Measurements from ENCODE around the gene FICD. TPM values are rescaled to one million over a fixed set of nuclear protein-coding genes. Genes with fewer than 3 reads are reported as not detected.
A peak's percentile ranks its signal among the peaks of the same experiment; 100 is the strongest.

Gene FICD
- polyA plus RNA-seq, 3 donors = 1.00 to 1.9 (median 1.6) TPM

DNA sequence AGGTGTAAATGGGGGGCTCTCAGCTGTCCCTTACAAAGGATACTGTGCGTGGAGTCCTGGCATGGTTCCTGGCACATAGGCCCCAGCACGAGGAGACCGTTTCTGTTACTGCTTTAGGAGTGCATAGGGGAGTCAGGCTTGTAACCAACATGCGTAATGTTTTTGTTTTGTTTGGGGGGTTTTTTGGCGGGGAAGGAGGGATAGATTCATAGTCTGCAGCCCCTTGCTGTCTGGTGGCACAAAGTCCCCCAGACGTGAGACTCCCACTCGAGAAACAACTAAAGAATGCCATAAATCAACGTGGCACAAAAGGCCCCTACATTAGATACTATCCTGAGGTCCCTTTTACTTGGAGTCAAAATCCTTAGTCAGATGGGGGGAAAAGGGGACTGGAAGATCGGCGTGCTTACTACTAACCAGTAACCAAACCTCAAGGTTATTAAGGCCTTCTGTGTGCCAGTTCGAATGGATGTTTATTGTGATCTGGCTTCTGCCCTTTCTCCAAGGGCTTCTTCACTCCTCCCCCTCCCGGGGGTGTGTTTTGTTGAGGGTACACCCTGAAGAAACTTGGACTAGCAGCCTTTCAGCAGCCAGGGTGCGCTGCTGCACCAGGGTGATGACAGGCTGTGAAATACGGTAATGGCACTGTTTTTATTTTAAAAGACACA lies 48.2 kb downstream of the FICD start:
- peaks cover 55 to 72% of the 10 kb centered on the region in 2 donors for H3K4me1 ChIP-seq (ENCODE audit: control insufficient read depth in 1 of 2, insufficient read depth in 2 of 2, low read length in 2 of 2)
- peak; percentile 74 to 80 (median 79) for DNase-seq
- H3K4me3 Mint-ChIP-seq = peak overlapping the region; percentile 100
- peak overlapping the region; percentile 98 for H3K4me2 ChIP-seq (replicated peaks; ENCODE audit: extremely low read depth, low read length, poor library complexity, severe bottlenecking)
- no peaks in the 10 kb centered on the region for H3K9me3 ChIP-seq (replicated peaks in 1 of 2; ENCODE audit: control insufficient read depth in 1 of 2, insufficient read depth in 1 of 2, low read length in 2 of 2)
- peak overlapping the region; percentile 92 to 100 (median 99) for H3K27ac Mint-ChIP-seq
- peak overlapping the region; percentile 79 for H2AFZ ChIP-seq (ENCODE audit: insufficient read depth, low read depth, low read length, poor library complexity, severe bottlenecking)
- WGBS (ENCODE audit: insufficient coverage) = 0% methylated on average over 3 of the region's 14 CpGs
- no peaks in the 10 kb centered on the region for H3K27me3 ChIP-seq (ENCODE audit: control insufficient read depth in 2 of 2, insufficient read depth in 2 of 2, low read length in 2 of 2)
- H3K4me1 Mint-ChIP-seq = peaks cover 53% of the 10 kb centered on the region
- H4K20me1 ChIP-seq (ENCODE audit: insufficient read depth, low read length) = peaks cover 3% of the 10 kb centered on the region
- peaks cover 0 to 2% (median 0%) of the 10 kb centered on the region in 3 donors for H3K27me3 Mint-ChIP-seq (ENCODE audit: low read depth in 3 of 3)
- peaks cover 46% of the 10 kb centered on the region for H3K79me2 ChIP-seq (ENCODE audit: insufficient read depth, low read length)
- peak overlapping the region; percentile 51 to 97 (median 90) for H3K4me3 ChIP-seq (replicated peaks in 1 of 3; ENCODE audit: low read depth in 2 of 3, low read length in 3 of 3)
- H3K9me3 Mint-ChIP-seq = no peaks in the 10 kb centered on the region
- peak overlapping the region; percentile 72 to 95 for H3K27ac ChIP-seq (ENCODE audit: low read depth in 1 of 2, low read length in 2 of 2)
- H3K9ac ChIP-seq (ENCODE audit: insufficient read depth, low read length, poor library complexity, severe bottlenecking) = peak overlapping the region; percentile 92
- TF ChIP-seq, protein P1, sequence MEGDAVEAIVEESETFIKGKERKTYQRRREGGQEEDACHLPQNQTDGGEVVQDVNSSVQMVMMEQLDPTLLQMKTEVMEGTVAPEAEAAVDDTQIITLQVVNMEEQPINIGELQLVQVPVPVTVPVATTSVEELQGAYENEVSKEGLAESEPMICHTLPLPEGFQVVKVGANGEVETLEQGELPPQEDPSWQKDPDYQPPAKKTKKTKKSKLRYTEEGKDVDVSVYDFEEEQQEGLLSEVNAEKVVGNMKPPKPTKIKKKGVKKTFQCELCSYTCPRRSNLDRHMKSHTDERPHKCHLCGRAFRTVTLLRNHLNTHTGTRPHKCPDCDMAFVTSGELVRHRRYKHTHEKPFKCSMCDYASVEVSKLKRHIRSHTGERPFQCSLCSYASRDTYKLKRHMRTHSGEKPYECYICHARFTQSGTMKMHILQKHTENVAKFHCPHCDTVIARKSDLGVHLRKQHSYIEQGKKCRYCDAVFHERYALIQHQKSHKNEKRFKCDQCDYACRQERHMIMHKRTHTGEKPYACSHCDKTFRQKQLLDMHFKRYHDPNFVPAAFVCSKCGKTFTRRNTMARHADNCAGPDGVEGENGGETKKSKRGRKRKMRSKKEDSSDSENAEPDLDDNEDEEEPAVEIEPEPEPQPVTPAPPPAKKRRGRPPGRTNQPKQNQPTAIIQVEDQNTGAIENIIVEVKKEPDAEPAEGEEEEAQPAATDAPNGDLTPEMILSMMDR (IDR thresholded peaks at IDR 0.05) = peak; percentile 88
- H3K36me3 ChIP-seq (replicated peaks in 1 of 2; ENCODE audit: control insufficient read depth in 1 of 2, insufficient read depth in 2 of 2, low read length in 2 of 2) = peaks cover 24 to 41% of the 10 kb centered on the region in 2 donors
- intact Hi-C loops (cut with micrococcal nuclease) = loop anchor here (1.0 to 10.0 kb wide), 11 partner anchors 46 to 530 kb away; partner anchors contain the start of genes ALKBH2 (in 1 of the 2), CORO1C (in 1 of the 2), FICD (in 1 of the 2) and SELPLG (in 1 of the 2)
- peaks cover 38 to 45% of the 10 kb centered on the region in 2 donors for H3K36me3 Mint-ChIP-seq

DNA sequence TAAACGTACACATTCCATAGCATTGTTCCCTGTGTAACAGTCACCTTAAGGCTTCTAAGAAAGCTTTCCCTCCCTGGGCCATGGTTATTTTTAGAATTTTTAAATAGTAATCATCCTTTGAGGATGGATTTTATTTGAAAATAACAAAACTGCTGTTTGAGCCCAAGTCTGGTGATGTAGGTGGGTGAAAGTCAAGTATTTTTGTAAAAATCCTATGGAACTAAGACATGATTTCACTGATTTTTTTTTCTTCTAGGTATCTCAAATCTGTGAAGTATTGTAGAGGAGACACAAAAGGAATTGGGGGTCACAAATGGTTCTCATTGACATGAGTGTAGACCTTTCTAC lies 48.7 kb downstream of the FICD start:
- Histone ChIP-seq H3K9ac (ENCODE audit: insufficient read depth, low read length, poor library complexity, severe bottlenecking) (no peak overlapping the region), H3K4me3 (replicated peaks in 1 of 3; ENCODE audit: low read depth in 2 of 3, low read length in 3 of 3) (peak overlapping the region in 1 of 3 experiments; percentile 97), H3K27me3 (ENCODE audit: control insufficient read depth in 2 of 2, insufficient read depth in 2 of 2, low read length in 2 of 2) (no peaks in the 10 kb centered on the region), H3K9me3 (replicated peaks in 1 of 2; ENCODE audit: control insufficient read depth in 1 of 2, insufficient read depth in 1 of 2, low read length in 2 of 2) (no peaks in the 10 kb centered on the region), H4K20me1 (ENCODE audit: insufficient read depth, low read length) (no peaks in the 10 kb centered on the region), H3K4me2 (replicated peaks; ENCODE audit: extremely low read depth, low read length, poor library complexity, severe bottlenecking) (peak overlapping the region; percentile 98), H2AFZ (ENCODE audit: insufficient read depth, low read depth, low read length, poor library complexity, severe bottlenecking) (peak overlapping the region; percentile 79), H3K27ac (ENCODE audit: low read depth in 1 of 2, low read length in 2 of 2) (no peak overlapping the region), H3K79me2 (ENCODE audit: insufficient read depth, low read length) (peaks cover 41% of the 10 kb centered on the region), H3K36me3 (replicated peaks in 1 of 2; ENCODE audit: control insufficient read depth in 1 of 2, insufficient read depth in 2 of 2, low read length in 2 of 2) (peaks cover 26 to 43% of the 10 kb centered on the region in 2 donors), H3K4me1 (ENCODE audit: control insufficient read depth in 1 of 2, insufficient read depth in 2 of 2, low read length in 2 of 2) (peaks cover 55 to 72% of the 10 kb centered on the region in 2 donors)
- Mint-ChIP-seq H3K27me3 (ENCODE audit: low read depth in 3 of 3) (peaks cover 0 to 2% (median 0%) of the 10 kb centered on the region in 3 donors), H3K36me3 (peaks cover 40 to 47% of the 10 kb centered on the region in 2 donors), H3K9me3 (no peaks in the 10 kb centered on the region), H3K27ac (peak overlapping the region in 2 of 7 donors; percentile 30 to 61), H3K4me1 (peaks cover 50% of the 10 kb centered on the region), H3K4me3 (peak overlapping the region in 1 of 2 donors; percentile 100)
- WGBS (ENCODE audit: insufficient coverage) = no CpG with 5 or more reads among the region's 1 CpG
- TF ChIP-seq, protein P1 (IDR thresholded peaks at IDR 0.05) = peak; percentile 37
- no peak for DNase-seq
- intact Hi-C loops (cut with micrococcal nuclease) = loop anchor here (1.0 to 10.0 kb wide), 12 partner anchors 46 to 530 kb away; partner anchors contain the start of genes ALKBH2 (in 2 of the 2), CORO1C (in 1 of the 2), FICD (in 1 of the 2) and SELPLG (in 1 of the 2)

Data from CD14-positive monocyte (primary cell).